Measurements from ENCODE around the gene ACP2.
"Not testable (repeated sequence)": the region's sequence is repeated elsewhere in the genome, so short reads cannot be mapped to it uniquely, and the experiment has no call there.

The ACP2 gene

GRCh38 chr11:47192111-47192510, 56.5 kb downstream of the ACP2 start:
- DNase-seq: no peak

GRCh38 chr11:47191137-47191536, 57.5 kb downstream of the ACP2 start:
- DNase-seq: not testable (repeated sequence)

Measured in CD4-positive, alpha-beta T cell treated with Interleukin-10 for 1 hour (primary cell).